Measurements from ENCODE around the gene TMEM179.
"Not testable (repeated sequence)": the region's sequence is repeated elsewhere in the genome, so short reads cannot be mapped to it uniquely, and the experiment has no call there.

The TMEM179 gene

DNA sequence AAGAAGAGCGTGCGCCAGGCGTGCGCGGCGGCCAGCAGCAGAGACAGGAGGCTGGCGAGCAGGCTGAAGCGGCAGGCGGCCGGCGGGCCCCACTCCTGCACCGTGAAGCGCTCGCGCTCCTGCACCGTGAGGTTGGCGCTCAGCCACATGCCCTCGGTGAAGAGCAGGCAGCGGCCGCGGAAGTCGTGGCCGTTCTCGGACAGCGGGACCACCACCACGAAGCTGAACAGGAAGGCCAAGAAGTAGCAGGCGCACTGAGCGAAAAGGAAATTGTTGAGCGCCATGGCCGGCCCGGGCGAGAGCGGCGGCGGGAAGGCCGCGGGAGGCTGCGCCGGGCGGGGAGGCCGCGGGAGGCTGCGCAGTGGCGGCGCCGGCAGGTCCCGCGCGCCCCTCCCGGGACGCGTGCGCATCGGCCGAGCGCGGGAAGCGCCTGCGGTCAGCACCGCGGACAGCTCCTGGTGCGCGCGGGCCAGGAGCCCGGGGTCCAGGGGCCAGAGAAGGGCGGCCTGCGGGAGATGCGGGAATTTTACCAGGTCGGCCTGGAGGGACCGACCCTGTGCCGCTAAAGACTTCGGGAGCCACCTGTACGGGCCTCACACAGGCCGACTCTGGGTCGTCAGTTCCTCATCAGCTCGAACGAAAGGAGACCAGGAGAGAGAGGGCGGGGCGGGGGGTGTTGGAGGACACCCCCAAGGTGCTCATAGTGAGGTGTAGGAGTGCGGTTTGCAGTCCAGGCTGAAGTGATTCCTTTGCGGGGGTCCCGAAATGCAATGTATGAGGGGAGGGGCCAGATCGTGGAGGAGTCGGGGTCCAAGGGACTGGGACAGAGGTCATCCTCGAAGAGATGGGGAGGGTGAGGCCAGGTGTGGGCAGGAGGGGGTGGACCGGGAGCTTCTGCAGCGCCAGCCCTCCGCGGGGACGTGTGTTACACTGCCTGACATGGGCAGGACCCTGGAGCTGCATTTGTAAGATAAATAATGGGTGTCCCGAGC, at the start of gene TMEM179:
Gene TMEM179 (minus strand): TSS at position 315 of the 992 bp plus-strand sequence. CDS start 31 bp downstream, at position 284.
- DNase-seq (ENCODE audit: low read depth, low spot score): peak; percentile 77

- no peak for DNase-seq (ENCODE audit: low read depth, low spot score)
These were observed 49.5 kb upstream of the TMEM179 start for GRCh38 chr14:104654119-104654518.

DNA sequence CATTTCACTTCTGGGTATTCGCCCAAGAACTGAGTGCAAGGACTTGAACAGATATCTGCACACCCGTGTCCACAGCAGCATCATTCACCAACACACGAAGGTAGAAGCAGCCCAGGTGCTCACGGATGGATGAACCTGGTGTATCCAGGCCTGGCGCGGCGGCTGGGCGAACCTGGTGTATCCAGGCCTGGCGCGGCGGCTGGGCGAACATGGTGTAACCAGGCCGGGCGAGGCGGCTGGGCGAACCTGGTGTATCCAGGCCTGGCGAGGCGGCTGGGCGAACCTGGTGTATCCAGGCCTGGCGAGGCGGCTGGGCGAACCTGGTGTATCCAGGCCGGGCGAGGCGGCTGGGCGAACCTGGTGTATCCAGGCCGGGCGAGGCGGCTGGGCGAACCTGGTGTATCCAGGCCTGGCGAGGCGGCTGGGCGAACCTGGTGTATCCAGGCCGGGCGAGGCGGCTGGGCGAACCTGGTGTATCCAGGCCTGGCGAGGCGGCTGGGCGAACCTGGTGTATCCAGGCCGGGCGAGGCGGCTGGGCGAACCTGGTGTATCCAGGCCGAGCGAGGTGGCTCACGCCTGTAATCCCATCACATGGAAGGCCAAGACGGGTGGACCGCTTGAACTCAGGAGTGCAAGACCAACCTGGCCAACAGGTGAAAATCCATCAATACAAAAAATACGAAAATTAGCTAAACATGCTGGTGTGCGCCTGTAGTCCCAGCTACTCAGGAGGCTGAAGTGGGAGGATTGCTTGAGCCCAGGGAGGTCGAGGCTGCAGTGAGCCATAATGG, 48.8 kb upstream of the TMEM179 start:
- not testable (repeated sequence) for DNase-seq (ENCODE audit: low read depth, low spot score)

DNA sequence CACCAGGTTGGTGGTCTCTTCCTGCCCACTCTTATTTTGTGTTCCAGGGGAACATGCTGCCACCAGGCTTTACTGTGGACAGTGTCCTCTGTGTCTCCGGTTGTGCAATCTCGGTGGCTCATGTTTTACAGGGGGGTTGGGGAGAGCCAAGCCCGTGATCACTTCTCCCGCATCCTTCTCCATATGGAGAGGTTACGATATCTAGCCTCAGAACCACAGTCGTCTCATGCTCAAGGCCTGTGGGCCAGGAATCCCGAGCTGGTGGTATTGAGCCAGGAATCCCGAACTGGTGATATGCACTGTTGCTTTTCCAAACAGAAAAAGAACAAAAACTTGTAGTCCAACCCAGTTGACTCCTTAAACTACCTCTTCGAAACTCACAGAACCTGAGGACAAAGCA, 47.8 kb upstream of the TMEM179 start:
- DNase-seq (ENCODE audit: low read depth, low spot score): no peak

DNA sequence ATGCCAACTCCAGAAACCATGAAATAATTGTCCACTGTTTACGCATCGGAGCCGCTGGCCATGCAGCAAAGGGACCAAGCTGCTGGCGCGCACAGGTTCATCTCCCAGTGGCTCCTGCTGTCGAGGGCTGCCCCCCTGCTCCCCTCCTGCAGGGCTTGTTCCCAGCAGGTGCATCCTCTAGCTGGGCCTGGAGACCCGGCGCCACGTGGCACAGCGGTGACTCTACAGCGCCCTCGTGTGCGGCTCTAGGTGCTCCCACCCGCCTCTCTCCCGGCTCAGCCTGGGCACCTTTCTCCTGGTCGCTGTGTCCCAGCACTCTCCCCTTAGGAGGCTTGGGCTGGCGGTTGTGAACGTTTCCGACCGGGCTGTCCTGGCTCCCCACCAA, 47.3 kb upstream of the TMEM179 start:
- DNase-seq (ENCODE audit: low read depth, low spot score): no peak

GRCh38 chr14:104650981-104651875, 46.7 kb upstream of the TMEM179 start:
- DNase-seq (ENCODE audit: low read depth, low spot score): no peak

- peak; percentile 83 for DNase-seq (ENCODE audit: low read depth, low spot score)
These were observed 45.7 kb upstream of the TMEM179 start for GRCh38 chr14:104650057-104650980.

DNA sequence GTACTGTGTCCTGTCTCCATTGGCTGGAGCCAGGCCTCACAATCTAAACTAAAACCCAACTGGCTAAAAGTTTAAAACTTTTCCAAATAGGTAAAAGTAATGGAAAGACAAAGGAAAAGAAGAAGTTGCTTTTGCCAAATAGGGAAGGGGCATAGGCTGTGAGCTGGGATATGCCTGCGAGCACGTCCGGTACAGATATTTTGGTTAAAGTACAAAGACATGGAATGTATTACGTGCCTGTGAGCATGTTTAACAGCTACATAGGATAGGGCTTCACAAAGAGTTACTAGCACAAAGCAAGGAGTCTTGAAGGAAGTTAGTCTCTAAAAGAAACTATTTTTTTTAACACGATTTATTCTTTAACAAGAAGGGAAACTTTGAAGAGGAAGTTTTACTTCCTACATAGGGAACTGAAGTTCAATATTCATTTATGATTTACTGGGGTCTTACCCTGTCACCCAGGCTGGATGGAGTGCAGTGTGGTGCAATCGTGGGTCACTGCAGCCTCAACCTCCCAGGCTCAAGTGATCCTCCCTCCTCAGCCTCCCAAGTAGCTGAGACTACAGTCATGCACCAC, 43.0 kb upstream of the TMEM179 start:
- no peak for DNase-seq (ENCODE audit: low read depth, low spot score)

DNA sequence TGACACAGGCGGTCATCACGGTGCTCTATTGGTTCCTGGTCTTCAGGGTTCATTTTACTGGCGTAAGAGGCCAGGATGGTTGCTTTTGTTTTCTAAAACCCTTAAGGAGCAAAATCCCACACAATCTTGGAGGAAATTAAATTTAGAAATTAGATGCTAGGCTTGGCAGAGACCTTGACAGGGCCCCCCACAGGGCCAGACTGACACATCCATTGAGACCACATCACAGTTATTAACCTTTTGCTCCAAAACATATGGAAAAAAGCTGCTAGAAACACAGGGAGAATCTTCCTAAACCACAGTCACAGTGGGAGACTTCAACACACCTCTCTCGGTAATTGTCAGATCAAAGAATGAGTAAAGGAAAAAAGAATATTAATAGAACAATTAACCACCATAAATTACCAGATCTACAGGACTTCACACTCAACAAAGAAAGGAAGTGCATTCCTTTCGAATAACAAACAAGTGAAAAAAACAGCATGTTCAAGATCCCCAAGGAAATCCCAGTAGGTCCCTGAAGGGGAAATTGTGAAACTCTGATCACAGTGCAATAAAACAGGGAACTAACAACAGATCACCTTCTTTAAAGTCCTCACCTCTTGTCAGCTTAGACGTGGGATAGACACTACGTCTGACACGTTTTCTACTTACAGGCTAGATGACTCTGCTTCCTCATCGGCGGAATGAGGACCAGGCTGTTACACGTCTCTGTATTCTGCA, 40.2 kb upstream of the TMEM179 start:
- no peak for DNase-seq (ENCODE audit: low read depth, low spot score)

- DNase-seq (ENCODE audit: low read depth, low spot score): no peak
These were observed 39.6 kb upstream of the TMEM179 start for GRCh38 chr14:104644091-104644635.

- DNase-seq (ENCODE audit: low read depth, low spot score): no peak
These were observed 38.7 kb upstream of the TMEM179 start for GRCh38 chr14:104643306-104643705.

DNA sequence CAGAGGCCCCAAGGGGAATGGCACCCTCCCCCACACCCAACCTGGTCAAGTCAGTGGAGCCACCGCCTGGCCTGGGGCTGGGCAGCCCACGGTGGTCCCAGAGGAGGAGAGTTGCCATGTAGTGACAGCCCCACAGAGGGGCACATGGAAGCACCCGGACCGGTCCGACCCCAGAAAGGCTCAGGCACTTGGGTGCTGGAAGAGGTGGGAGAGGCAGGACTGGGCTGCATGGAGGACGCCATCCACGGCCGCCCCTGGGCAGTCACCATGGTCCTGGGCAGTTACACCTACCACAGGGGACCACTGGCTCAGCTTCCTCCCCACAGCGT, 37.9 kb upstream of the TMEM179 start:
- DNase-seq (ENCODE audit: low read depth, low spot score): no peak

DNA sequence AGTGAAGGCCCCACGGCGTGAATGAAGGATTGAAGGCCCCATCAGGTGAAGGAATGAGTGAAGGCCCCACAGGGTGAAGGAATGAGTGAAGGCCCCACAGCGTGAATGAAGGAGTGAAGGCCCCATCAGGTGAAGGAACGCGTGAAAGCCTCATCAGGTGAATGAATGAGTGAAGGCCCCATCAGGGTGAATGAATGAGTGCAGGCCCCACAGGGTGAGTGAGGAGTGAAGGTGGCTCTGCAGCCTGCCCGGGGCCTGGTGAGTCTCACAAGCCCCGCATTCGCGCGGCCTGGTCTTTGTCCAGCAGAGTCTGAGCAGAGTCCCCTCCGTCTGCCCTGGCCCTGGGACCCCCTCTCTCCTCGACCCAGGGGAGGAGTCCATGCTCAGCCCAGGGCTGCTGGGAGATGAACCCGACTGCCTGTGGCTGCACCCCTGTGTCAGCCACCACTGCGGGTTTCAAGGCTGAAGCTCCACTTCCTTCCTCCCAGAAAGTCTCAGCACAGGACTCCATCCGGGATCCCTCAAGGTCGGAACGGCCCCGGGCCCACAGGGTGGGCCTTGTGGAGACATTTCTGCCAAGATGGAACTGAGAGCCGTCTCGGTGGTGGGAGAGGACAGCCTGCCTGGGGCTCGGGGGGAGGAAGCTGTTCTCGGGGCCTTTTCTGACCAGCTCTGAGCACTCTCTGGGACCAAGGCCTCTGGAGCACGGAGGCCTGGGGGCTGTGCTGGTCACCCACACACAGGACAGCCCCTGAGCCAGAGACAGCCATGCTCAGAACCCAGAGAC, 37.4 kb upstream of the TMEM179 start:
- no peak for DNase-seq (ENCODE audit: low read depth, low spot score)

- no peak for DNase-seq (ENCODE audit: low read depth, low spot score)
These were observed 36.1 kb upstream of the TMEM179 start for GRCh38 chr14:104640681-104641080.

DNA sequence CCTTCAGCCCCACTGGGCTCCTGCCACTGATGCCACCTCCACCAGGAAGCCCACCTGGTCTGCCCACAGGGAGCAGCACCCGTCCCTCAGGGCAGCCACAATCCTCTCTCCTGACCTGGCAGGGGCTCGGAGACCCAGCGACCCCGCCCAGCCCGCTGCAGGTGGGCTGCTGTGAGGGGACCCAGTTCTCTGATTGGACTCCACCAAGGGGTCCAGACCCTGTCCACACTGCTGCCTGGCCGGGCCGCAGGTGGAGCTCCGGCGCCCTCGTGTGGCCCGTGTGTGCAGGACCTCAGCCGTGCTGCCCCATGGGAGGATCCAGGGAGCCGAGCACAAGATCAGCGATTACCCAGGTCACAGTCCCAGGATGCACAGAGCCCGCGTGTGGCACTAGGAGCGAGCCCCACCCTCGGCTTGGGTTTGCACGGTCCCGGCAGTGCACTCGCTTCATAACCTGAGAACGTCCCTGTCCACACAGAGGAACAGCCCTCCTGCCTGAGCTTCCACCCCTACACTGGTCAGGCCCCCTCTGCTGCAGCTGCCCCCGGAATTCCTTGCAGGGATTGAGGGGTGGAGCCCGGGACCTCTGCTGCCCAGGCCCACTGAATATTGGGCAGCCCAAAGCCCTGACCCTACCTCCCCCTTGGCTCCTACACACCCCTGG, 35.4 kb upstream of the TMEM179 start:
- DNase-seq (ENCODE audit: low read depth, low spot score): peak; percentile 89

DNA sequence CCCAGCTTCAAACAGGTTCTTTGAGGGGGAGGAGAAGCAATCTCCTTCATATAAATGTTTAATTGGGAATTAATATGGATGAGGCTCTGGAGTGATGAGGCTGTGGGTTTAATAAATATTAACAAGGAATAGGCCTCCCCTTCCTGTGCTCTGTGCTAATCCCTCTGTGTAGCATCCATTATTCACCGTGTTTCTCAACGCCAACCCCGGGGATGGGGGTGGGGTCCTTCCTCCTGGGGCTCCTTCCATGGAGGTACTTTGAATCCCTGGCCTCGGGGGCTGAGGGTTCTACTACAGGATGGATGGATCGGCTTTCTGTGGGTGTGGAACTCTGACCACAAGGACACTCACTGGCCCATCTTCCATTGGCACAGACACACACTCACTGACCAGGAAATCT, 34.9 kb upstream of the TMEM179 start:
- DNase-seq (ENCODE audit: low read depth, low spot score): no peak

DNA sequence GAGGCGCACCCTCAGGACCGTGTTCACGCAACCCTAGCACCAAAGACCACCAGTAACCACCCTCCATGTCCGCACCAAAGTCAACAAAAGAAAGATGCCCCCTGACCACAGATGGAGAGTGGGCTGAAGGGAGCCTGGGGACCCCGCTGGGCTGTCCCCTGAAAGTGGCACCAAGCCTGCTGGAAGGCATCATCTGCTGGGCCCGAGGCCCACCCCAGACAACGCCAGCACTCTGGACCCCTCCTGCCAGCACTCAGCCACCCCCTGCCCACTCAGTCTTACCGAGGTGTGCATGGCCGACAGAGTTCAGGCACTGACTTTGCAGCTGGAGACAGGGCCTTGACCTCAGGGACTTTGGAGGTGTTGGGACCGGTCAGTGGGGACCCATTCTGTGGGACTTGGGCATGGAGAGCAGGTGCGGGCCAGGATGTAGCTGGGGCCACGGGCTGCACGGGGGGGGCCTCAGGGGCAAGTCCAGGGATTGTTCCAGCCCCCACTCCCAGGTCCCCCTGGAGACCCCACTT, 34.4 kb upstream of the TMEM179 start:
- DNase-seq (ENCODE audit: low read depth, low spot score): no peak

DNA sequence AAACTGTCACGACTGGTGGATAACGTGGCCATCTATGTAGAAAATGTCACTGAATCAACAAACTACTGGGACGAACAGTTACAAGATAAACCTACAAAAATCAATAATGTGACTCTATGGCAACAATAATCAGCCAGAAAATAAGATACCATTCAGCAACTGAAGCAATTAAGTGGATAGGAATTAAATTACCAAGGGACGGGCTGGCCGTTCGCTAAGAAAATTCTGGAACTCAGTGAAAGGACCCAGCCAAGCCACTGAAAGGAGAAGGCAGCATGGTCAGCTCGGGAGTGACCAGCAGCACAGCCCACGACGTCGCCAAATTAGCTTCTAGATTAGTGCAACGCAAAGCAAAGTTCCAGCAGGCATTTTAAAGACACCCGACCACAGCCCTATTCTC, 33.6 kb upstream of the TMEM179 start:
- DNase-seq (ENCODE audit: low read depth, low spot score): no peak

Measured in ELF-1 (cell line).